Liver (tissue), 3 donors: ENCODE data around the gene SYDE2.

ENCODE experiments used
- CTCF ChIP-seq: fragments of 150-350 bp; IDR thresholded peaks from 2 replicates; pipeline ENCODE4 v1.5.1; 2017; ENCODE audit warnings: improper control_type of control experiment, low read depth, low read length; ENCODE audit not compliant: missing input control
- GABPA ChIP-seq, 2 donors: IDR thresholded peaks in 1 of 2; conservative IDR thresholded peaks in 1 of 2; 2 replicates each; pipeline ENCODE4 v1.6.1; 2016; ENCODE audit warnings: antibody characterized with exemption in 2 of 2, mild to moderate bottlenecking in 1 of 2, moderate library complexity in 1 of 2
- HNF4A ChIP-seq, 2 donors: conservative IDR thresholded peaks; 2 replicates each; pipeline ENCODE4 v1.6.1; 2016; ENCODE audit warnings: antibody characterized with exemption in 2 of 2, mild to moderate bottlenecking in 2 of 2
- MAX ChIP-seq: IDR thresholded peaks from 2 replicates; pipeline ENCODE4 v1.6.1; 2016; ENCODE audit warnings: antibody characterized with exemption
- RAD21 ChIP-seq, 2 donors: IDR thresholded peaks; 2 replicates each; pipeline ENCODE4 v1.6.1; 2016; ENCODE audit warnings: antibody characterized with exemption in 2 of 2, mild to moderate bottlenecking in 2 of 2
- ZBTB33 ChIP-seq: IDR thresholded peaks from 2 replicates; pipeline ENCODE4 v1.6.1; 2016; ENCODE audit warnings: antibody characterized with exemption
- donor health status: healthy.
- donor health status: healthy.

- TF ChIP-seq CTCF (no peak), MAX (no peak), RAD21 (IDR thresholded peaks at IDR 0.05) (no peak), GABPA (IDR thresholded peaks at IDR 0.05 in 1 of 2, conservative IDR thresholded peaks at IDR 0.05 in 1 of 2) (no peak), HNF4A (conservative IDR thresholded peaks at IDR 0.05) (no peak), ZBTB33 (no peak)
Observed at GRCh38 chr1:85142753-85143152, 58.1 kb downstream of the SYDE2 start.
